Measurements from ENCODE around the gene SRRM1. TPM values are rescaled to one million over a fixed set of nuclear protein-coding genes. Genes with fewer than 3 reads are reported as not detected.

SRRM1 gene
- total and polyA plus RNA-seq, 9 of the 15 experiments (the other 6 are each of a cell fraction or from before 2014, with no cell fraction given), result 54.5 to 268 (median 115) TPM

GRCh38 chr1:24636661-24637357 is 6.3 kb upstream of the SRRM1 start:
- in situ Hi-C loops (cut with MboI) (loop anchor here (10.0 kb wide), 1 partner anchor 432 kb away; no protein-coding TSS in a partner anchor), intact Hi-C loops (cut with micrococcal nuclease) (loop anchor here (5.0 kb wide), 1 partner anchor 45 kb away; no protein-coding TSS in a partner anchor)
- DNase-seq (ENCODE audit: extremely low read depth in 1 of 4, low spot score in 3 of 4) (no peak), FAIRE-seq (no peak), ATAC-seq (no peak)
- Histone ChIP-seq H3K9me3 (replicated peaks; ENCODE audit: control insufficient read depth, insufficient read depth, low read depth, low read length) (no peaks in the 10 kb centered on the region), H3K9ac (ENCODE audit: insufficient read depth in 1 of 2, low read depth in 2 of 2, low read length in 2 of 2) (no peak overlapping the region), H3K36me3 (ENCODE audit: control insufficient read depth, insufficient read depth, low read length) (no peaks in the 10 kb centered on the region), H3K4me2 (ENCODE audit: insufficient read depth, low read length) (no peak overlapping the region), H3K27ac (ENCODE audit: extremely low read depth, low read depth, low read length) (no peak overlapping the region), H3K4me3 (no peak overlapping the region), H4K20me1 (replicated peaks; ENCODE audit: control insufficient read depth, insufficient read depth, low read length) (no peaks in the 10 kb centered on the region), H3K79me2 (ENCODE audit: control insufficient read depth, insufficient read depth, low read length) (peaks cover 5% of the 10 kb centered on the region; the same call in 2 of the 3 replicates), H3K4me1 (replicated peaks in 1 of 2; ENCODE audit: control insufficient read depth in 2 of 2, insufficient read depth in 2 of 2, low read length in 2 of 2) (peaks cover 6 to 13% of the 10 kb centered on the region in 2 experiments; a peak in 4 of 5 replicates), H2AFZ (ENCODE audit: low read depth, low read length) (no peak overlapping the region), H3K9me1 (ENCODE audit: control insufficient read depth, insufficient read depth, low read length) (no peaks in the 10 kb centered on the region), H3K27me3 (ENCODE audit: control insufficient read depth in 2 of 2, insufficient read depth in 2 of 2, low read length in 2 of 2) (peaks cover 7 to 12% of the 10 kb centered on the region in 2 experiments; a peak in 3 of 5 replicates)
- ChIA-PET CTCF (ENCODE audit: low intra/inter-chr PET ratio) (interaction anchor here (2.3 to 2.8 kb wide), 2 partner anchors 94 to 436 kb away, joined by 11 to 35 read pairs; no protein-coding TSS in a partner anchor), POLR2A (interaction anchor here (0.6 to 1.1 kb wide), 3 partner anchors 13 to 29 kb away, joined by 3 to 5 read pairs (median 3); no protein-coding TSS in a partner anchor)
- 8% methylated on average over 3 of the region's 3 CpGs for WGBS (ENCODE audit: insufficient coverage, low coverage, missing lambda C conversion rate)
- TF ChIP-seq ZKSCAN3 (CRISPR knock-in tag; IDR thresholded peaks at IDR 0.05), result 0 out of 2 replicates have a peak, but pooled peaks have one; percentile 14
- TF ChIP-seq REST (IDR thresholded peaks at IDR 0.05; ENCODE audit: borderline replicate concordance), result no peak
- TF ChIP-seq REST (CRISPR knock-in tag; IDR thresholded peaks at IDR 0.05; ENCODE audit: low read depth), result no peak
- peak; percentile 60; the same call in 1 of the 2 replicates for TF ChIP-seq SPI1 (IDR thresholded peaks at IDR 0.05; ENCODE audit: borderline replicate concordance, low read depth, low read length)
- TF ChIP-seq ZBTB17 (CRISPR knock-in tag; IDR thresholded peaks at IDR 0.05), result no peak
- BruUV-seq (replicated peaks), result no TSS peak
